Colonic mucosa (tissue), 4 donors: ENCODE results near the gene GABRG3. TPM values are rescaled to one million over a fixed set of nuclear protein-coding genes. Genes with fewer than 3 reads are reported as not detected.

Source experiments
- DNase-seq: peaks from one replicate; pipeline ENCODE4 v3.0.0-alpha.2; 2020
- H3K27ac ChIP-seq: fragments of 200-600 bp; one replicate; pipeline ENCODE4 v1.8.0; 2021
- H3K27me3 ChIP-seq: fragments of 200-600 bp; one replicate; pipeline ENCODE4 v1.8.0; 2021
- H3K36me3 ChIP-seq: fragments of 200-600 bp; one replicate; pipeline ENCODE4 v1.8.0; 2021
- H3K4me1 ChIP-seq: fragments of 200-600 bp; one replicate; pipeline ENCODE4 v1.8.0; 2021; ENCODE audit warnings: mild to moderate bottlenecking
- H3K4me3 ChIP-seq: fragments of 200-600 bp; one replicate; pipeline ENCODE4 v1.8.0; 2021
- H3K9ac ChIP-seq, 2 donors: one replicate each; pipeline ENCODE4 v1.7.0; 2013; ENCODE audit warnings: control low read depth in 2 of 2, low read depth in 2 of 2, low read length in 2 of 2
- H3K9me3 ChIP-seq: fragments of 200-600 bp; one replicate; pipeline ENCODE4 v1.8.0; 2021
- CTCF ChIP-seq: fragments of 200-600 bp; IDR thresholded peaks from one replicate; pipeline ENCODE4 v1.8.0; 2022; ENCODE audit warnings: antibody characterized with exemption, mild to moderate bottlenecking
- intact Hi-C: fragments of 100-400 bp; cut with DNase I; formaldehyde crosslinking; loops from one replicate; pipeline ENCODE4 v1.14.1; 2022
- total RNA-seq, 2 donors: library from RNA; stranded (reverse); fragmentation: NEBNext Ultra II Directional in 1 of 2; extraction: Animal tissue kit (Norgen Biotek cat#: 25700) in 1 of 2; gene quantifications; one replicate each; pipeline ENCODE4 v1.2.1, GENCODE V29; 2021
- donor health status: healthy.
- donor health status: DM: no; HTN: no; CAD: no.
- donor health status: DM: no; HTN: no; CAD: no.

The GABRG3 gene
- total RNA-seq, 2 donors from 2014 or later = not detected

GRCh38 chr15:27433604-27434003, 462.6 kb downstream of the GABRG3 start:
- TF ChIP-seq CTCF = no peak
- intact Hi-C loops = no loop called here

GRCh38 chr15:27438403-27439375, 467.7 kb downstream of the GABRG3 start:
- Histone ChIP-seq H3K9me3 (no peaks in the 10 kb centered on the region), H3K27ac (no peak overlapping the region), H3K4me3 (no peak overlapping the region), H3K9ac (no peak overlapping the region), H3K27me3 (no peaks in the 10 kb centered on the region), H3K4me1 (no peaks in the 10 kb centered on the region), H3K36me3 (no peaks in the 10 kb centered on the region)
- TF ChIP-seq CTCF = no peak
- intact Hi-C loops = no loop called here
- no peak for DNase-seq

More at GRCh38 chr15:27433604-27434003, 462.6 kb downstream of the GABRG3 start:
- Histone ChIP-seq H3K27me3 (no peaks in the 10 kb centered on the region), H3K4me3 (no peak overlapping the region), H3K27ac (no peak overlapping the region), H3K9ac (no peak overlapping the region), H3K9me3 (no peaks in the 10 kb centered on the region), H3K4me1 (no peaks in the 10 kb centered on the region), H3K36me3 (no peaks in the 10 kb centered on the region)
- DNase-seq = no peak

- Histone ChIP-seq H3K27me3 (no peaks in the 10 kb centered on the region), H3K27ac (no peak overlapping the region), H3K36me3 (no peaks in the 10 kb centered on the region), H3K4me1 (no peaks in the 10 kb centered on the region), H3K9ac (no peak overlapping the region), H3K4me3 (no peak overlapping the region), H3K9me3 (no peaks in the 10 kb centered on the region)
- intact Hi-C loops = loop anchor here (10.0 kb wide), 1 partner anchor 64 kb away; no protein-coding TSS in a partner anchor
- TF ChIP-seq CTCF = no peak
- no peak for DNase-seq
These were observed 470.1 kb downstream of the GABRG3 start for GRCh38 chr15:27441120-27441519.

- Histone ChIP-seq H3K9ac (no peak overlapping the region), H3K4me1 (no peaks in the 10 kb centered on the region), H3K9me3 (no peaks in the 10 kb centered on the region), H3K36me3 (no peaks in the 10 kb centered on the region), H3K27me3 (no peaks in the 10 kb centered on the region), H3K27ac (no peak overlapping the region), H3K4me3 (no peak overlapping the region)
- intact Hi-C loops = loop anchor here (10.0 kb wide), 1 partner anchor 57 kb away; no protein-coding TSS in a partner anchor
- no peak for TF ChIP-seq CTCF
- DNase-seq = no peak
These were observed 477.3 kb downstream of the GABRG3 start for GRCh38 chr15:27448234-27448633.

- H3K27ac ChIP-seq = no peak overlapping the region
- DNase-seq = no peak
- intact Hi-C loops = loop anchor here (10.0 kb wide), 1 partner anchor 56 kb away; no protein-coding TSS in a partner anchor
These were observed 478.0 kb downstream of the GABRG3 start for GRCh38 chr15:27448986-27449385.

More at GRCh38 chr15:27448986-27449385, 478.0 kb downstream of the GABRG3 start:
- Histone ChIP-seq H3K27me3 (no peaks in the 10 kb centered on the region), H3K4me3 (no peak overlapping the region), H3K4me1 (no peaks in the 10 kb centered on the region), H3K36me3 (no peaks in the 10 kb centered on the region), H3K9ac (no peak overlapping the region), H3K9me3 (no peaks in the 10 kb centered on the region)
- no peak for TF ChIP-seq CTCF
